Right lobe of liver (tissue), 6 donors: ENCODE measurements around the gene NFATC1. TPM values are rescaled to one million over a fixed set of nuclear protein-coding genes. Genes with fewer than 3 reads are reported as not detected.
A peak's percentile ranks its signal among the peaks of the same experiment; 100 is the strongest.

ENCODE experiments used
- ATAC-seq, 4 donors: fragments of 200-7000 bp; cut with Tn5 transposase; one replicate each; pipeline ENCODE4 v1.9.1; 2020; ENCODE audit warnings: mild to moderate bottlenecking in 4 of 4, moderate library complexity in 4 of 4
- DNase-seq, 3 donors: peaks; one replicate each; pipeline ENCODE4 v3.0.0-alpha.2; 2020
- H3K27ac ChIP-seq, 3 donors: fragments of 200-600 bp; one replicate each; pipeline ENCODE4 v1.8.0; 2022
- H3K27me3 ChIP-seq, 2 donors: fragments of 200-600 bp; one replicate each; pipeline ENCODE4 v1.8.0; 2022
- H3K36me3 ChIP-seq, 4 donors: fragments of 200-600 bp; sonication (generic) in 1 of 4; one replicate each; pipeline versions ENCODE4 v1.5.1 to v1.8.0; 2017 to 2022; ENCODE audit warnings: control low read depth in 1 of 4
- H3K4me1 ChIP-seq, 4 donors: fragments of 200-600 bp; sonication (generic) in 1 of 4; one replicate each; pipeline versions ENCODE4 v1.5.1 to v1.8.0; 2017 to 2022; ENCODE audit warnings: control low read depth in 1 of 4
- H3K4me3 ChIP-seq, 3 donors: fragments of 200-600 bp; one replicate each; pipeline ENCODE4 v1.8.0; 2022
- H3K9me3 ChIP-seq, 4 donors: fragments of 200-600 bp; sonication (generic) in 1 of 4; one replicate each; pipeline versions ENCODE4 v1.5.1 to v1.8.0; 2017 to 2022; ENCODE audit warnings: control low read depth in 1 of 4
- CTCF ChIP-seq, 4 donors: fragments of 200-600 bp in 3 of 4; fragments of 450-650 bp in 1 of 4; IDR thresholded peaks; one replicate each; pipeline versions ENCODE4 v1.5.1 to v1.8.0; 2016 to 2022; ENCODE audit warnings: antibody characterized with exemption in 4 of 4, mild to moderate bottlenecking in 2 of 4
- POLR2A ChIP-seq: fragments of 450-650 bp; IDR thresholded peaks from one replicate; pipeline ENCODE4 v1.6.1; 2017; ENCODE audit warnings: antibody characterized with exemption, mild to moderate bottlenecking
- WGBS: methylation state at CpG from one replicate; pipeline ENCODE4 v1.1.6; 2018; ENCODE audit warnings: low coverage, low lambda C conversion rate; ENCODE audit not compliant: insufficient coverage; ENCODE audit errors: missing lambda C conversion rate; 5-methylcytosine and 5-hydroxymethylcytosine counted together
- intact Hi-C, 2 donors: fragments of 100-400 bp; cut with DNase I; formaldehyde crosslinking; loops; one replicate each; pipeline versions ENCODE4 v1.11.2 to v1.14.1; 2022
- total RNA-seq, 6 experiments: library from RNA; depleted of rRNA in 2 of 6; stranded (reverse); fragments of >200 nt in 2 of 6; fragmentation: NEBNext Ultra II Directional in 3 of 6; extraction: Animal tissue kit (Norgen Biotek cat#: 25700) in 3 of 6; gene quantifications; one replicate each; pipeline versions ENCODE4 v1.1.0 to v1.2.4, GENCODE V29; 2016 to 2023
- donor health status: DM: no; HTN: yes; CAD: no.
- donor health status: DM: no; HTN: no; CAD: no.
- donor health status: DM: no; HTN: no; CAD: no.
- donor health status: DM: no; HTN: yes; CAD: no.
- donor health status: DM: no; HTN: yes; CAD: no.

The NFATC1 gene
- total RNA-seq, 6 experiments from 2014 or later = 1.00 to 4.3 (median 2.9) TPM

DNA sequence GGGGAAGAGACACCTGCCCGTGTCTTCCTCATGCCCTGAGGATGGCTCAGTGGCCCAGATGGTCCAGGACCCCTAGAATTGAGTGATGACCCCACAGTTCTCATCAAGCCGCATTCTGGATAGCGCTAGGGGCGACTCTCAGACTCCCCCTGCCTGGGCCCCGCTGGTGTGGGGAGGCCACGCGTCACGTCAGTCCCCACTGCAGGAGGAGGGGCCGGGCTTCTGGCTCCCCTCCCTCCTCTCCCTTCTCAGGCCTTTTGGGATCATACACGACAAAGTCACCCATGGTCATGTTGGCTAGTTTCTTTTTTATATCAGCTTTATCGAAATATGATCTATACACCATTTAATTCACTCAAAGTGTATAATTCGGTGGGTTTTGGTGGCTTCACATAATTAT lies 61.5 kb downstream of the NFATC1 start:
- no peak for TF ChIP-seq CTCF (IDR thresholded peaks at IDR 0.05)
- DNase-seq (no peak), ATAC-seq (no peak)
- H3K4me3 ChIP-seq = no peak overlapping the region
- intact Hi-C loops = no loop called here
- H3K27me3 ChIP-seq = no peaks in the 10 kb centered on the region
- no peaks in the 10 kb centered on the region for H3K36me3 ChIP-seq
- H3K27ac ChIP-seq = no peak overlapping the region
- 67% methylated on average over 4 of the region's 12 CpGs for WGBS
- H3K9me3 ChIP-seq = no peaks in the 10 kb centered on the region
- H3K4me1 ChIP-seq = no peaks in the 10 kb centered on the region

GRCh38 chr18:79457652-79458051 lies 61.9 kb downstream of the NFATC1 start:
- Histone ChIP-seq H3K9me3 (no peaks in the 10 kb centered on the region), H3K4me1 (no peaks in the 10 kb centered on the region), H3K4me3 (no peak overlapping the region), H3K27ac (no peak overlapping the region), H3K27me3 (no peaks in the 10 kb centered on the region), H3K36me3 (no peaks in the 10 kb centered on the region)
- no peak for ATAC-seq
- 91% methylated on average over 8 of the region's 18 CpGs for WGBS
- TF ChIP-seq CTCF (IDR thresholded peaks at IDR 0.05) (no peak), POLR2A (no peak)
- no peak for DNase-seq
- intact Hi-C loops = no loop called here

GRCh38 chr18:79458131-79458838 lies 62.6 kb downstream of the NFATC1 start:
- DNase-seq = peak in 1 of 3 donors; percentile 43
- intact Hi-C loops = no loop called here
- peak; percentile 62 to 84 (median 68) for ATAC-seq
- Histone ChIP-seq H3K27me3 (no peaks in the 10 kb centered on the region), H3K4me1 (no peaks in the 10 kb centered on the region), H3K4me3 (no peak overlapping the region), H3K36me3 (no peaks in the 10 kb centered on the region), H3K9me3 (no peaks in the 10 kb centered on the region), H3K27ac (no peak overlapping the region)
- TF ChIP-seq CTCF (IDR thresholded peaks at IDR 0.05) = no peak
- TF ChIP-seq POLR2A = no peak
- WGBS = 80% methylated on average over 15 of the region's 45 CpGs

- Histone ChIP-seq H3K4me3 (no peak overlapping the region), H3K36me3 (no peaks in the 10 kb centered on the region), H3K9me3 (no peaks in the 10 kb centered on the region), H3K27ac (no peak overlapping the region), H3K27me3 (no peaks in the 10 kb centered on the region), H3K4me1 (no peaks in the 10 kb centered on the region)
- intact Hi-C loops = no loop called here
- ATAC-seq (peak; percentile 21 to 43 (median 34)), DNase-seq (no peak)
- TF ChIP-seq CTCF (IDR thresholded peaks at IDR 0.05) (no peak), POLR2A (no peak)
- 71% methylated on average over 6 of the region's 40 CpGs for WGBS
Observed at GRCh38 chr18:79458917-79459803, 63.4 kb downstream of the NFATC1 start.
